HG03378 (cell line): Measurements from ENCODE around the gene WWC2.
A peak's percentile ranks its signal among the peaks of the same experiment; 100 is the strongest.
"Not testable (repeated sequence)": the region's sequence is repeated elsewhere in the genome, so short reads cannot be mapped to it uniquely, and the experiment has no call there.

ENCODE experiments used
- ATAC-seq: cut with Tn5 transposase; IDR thresholded peaks from one replicate; pipeline ENCODE4 v1.9.1; 2021; ENCODE audit warnings: mild to moderate bottlenecking, moderate library complexity; ENCODE audit not compliant: unreplicated experiment

The WWC2 gene

DNA sequence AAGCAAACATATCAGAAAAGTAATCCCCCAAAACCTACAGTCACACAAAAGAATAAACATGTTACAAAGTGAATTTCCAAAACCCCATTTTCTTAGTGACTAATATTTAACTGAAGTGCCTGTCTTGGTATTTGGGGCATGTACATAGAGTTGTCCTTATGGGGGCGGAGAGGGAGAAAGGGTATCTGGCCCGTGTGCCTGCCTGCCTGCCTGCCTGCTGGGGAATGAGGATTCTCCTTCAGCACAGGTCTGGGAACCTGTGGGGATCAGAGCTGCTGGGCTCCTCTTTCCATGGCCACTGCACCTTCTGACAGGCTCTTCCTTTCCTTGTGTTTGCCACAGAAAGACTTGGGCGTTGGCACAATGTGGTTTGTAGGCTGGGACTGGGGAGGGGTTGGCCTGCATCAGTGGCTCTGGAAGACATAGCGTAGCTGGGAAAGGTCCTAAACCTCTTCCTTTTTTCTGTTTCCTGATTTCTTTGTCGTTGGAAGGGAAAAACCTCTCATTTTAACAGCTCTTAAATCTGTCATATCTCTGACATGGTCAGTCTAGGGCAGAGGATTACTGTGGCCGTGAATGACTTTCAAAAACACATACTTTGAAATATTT lies 94.8 kb downstream of the WWC2 start:
- not testable (repeated sequence) for ATAC-seq

DNA sequence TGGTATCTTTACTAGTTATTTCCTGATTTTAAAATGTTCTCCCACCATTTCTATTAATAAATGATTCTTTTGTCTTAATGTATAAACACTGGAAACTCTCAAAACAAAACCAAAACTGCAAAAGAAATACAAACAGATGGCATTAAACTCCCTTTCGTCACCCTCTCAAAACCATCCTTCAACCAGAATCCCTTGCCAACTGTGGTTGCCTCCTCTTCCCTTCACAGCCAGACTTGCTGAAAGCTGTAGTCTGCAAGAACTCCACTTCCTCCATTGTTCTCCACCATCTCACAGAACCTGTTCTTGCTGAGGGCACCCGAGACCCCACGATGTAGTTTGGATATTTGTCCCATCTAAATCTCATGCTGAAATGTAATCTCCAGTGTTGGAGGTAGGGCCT lies 96.5 kb downstream of the WWC2 start:
- ATAC-seq = no peak

DNA sequence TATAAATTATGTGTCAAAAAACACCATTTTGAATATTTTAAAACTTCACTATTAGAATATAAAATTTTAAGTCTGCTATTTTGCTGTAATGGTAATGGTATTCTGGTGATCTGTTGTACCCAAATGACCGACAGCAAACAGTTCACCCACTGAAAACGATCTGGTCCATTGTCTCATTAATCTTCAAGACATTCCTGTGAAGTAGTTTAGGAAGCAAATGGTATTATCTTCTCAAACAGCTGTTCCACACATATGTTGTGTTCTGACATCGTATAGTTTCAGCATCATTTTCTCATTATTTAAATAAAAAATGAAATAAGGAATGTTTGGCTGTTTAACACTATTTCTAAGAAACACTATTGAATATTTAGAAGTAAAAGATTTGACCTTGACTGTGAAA lies 98.1 kb downstream of the WWC2 start:
- ATAC-seq = no peak

DNA sequence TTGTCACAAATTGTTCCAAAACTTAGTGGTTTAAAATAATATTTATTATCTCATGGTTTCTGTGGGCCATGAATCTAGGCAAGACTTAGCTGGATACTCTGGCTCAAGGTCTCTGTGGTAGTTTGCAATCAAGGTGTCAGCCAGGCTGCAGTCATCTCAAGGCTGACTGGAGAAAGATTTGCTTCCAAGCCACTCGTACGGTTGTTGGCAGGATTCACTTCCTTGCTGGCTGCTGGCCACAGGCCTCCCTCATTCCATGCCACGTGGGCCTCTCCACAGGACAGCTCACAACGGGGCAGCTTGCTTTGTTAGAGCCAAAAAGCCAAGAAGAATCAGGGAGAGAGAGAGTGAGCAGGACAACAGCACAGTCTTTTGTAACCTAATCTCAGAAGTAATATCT lies 101.4 kb downstream of the WWC2 start:
- ATAC-seq = no peak

DNA sequence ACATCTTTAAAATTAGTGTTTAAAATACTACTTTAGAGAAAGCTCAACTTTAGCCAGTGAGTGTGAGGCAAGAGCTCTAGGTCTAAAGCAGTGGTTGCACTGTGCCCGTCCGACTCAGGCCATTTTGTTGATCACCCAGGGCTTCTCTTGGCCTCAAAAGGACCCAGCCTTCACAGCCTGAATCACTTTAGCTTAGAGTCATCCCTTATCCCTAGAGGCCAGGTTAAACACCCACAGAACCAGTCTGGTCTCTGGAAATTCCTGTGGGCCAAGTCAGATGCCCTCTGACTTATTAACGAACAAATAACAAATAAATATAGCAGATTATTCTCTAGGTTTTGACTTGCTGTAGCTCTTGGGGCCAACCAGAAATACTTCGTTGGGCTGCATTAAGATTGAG lies 102.3 kb downstream of the WWC2 start:
- no peak for ATAC-seq

- no peak for ATAC-seq
These were observed 103.5 kb downstream of the WWC2 start for GRCh38 chr4:183202523-183202922.

- ATAC-seq = no peak
These were observed 105.7 kb downstream of the WWC2 start for GRCh38 chr4:183204793-183205192.

- no peak for ATAC-seq
These were observed 106.1 kb downstream of the WWC2 start for GRCh38 chr4:183205193-183205592.

DNA sequence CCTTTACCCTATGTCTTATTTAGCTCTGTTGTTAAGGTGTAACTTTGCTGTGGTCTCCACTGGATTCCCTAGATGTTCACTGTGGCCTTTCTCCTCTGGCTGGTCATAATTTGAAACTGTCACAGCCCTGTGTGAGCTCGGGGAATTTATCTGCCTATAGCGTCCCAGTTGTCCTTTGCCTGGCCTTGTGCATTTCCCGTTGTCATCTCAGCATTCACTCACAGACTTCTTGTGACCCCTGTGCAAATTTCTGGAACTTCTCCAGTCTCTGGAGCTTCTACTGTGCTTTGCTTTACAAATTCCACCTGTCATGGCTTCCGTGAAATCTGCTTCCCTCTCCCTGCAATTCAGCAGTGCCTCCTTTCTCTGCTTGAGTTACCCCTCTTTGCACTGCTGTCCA lies 106.7 kb downstream of the WWC2 start:
- ATAC-seq = no peak

DNA sequence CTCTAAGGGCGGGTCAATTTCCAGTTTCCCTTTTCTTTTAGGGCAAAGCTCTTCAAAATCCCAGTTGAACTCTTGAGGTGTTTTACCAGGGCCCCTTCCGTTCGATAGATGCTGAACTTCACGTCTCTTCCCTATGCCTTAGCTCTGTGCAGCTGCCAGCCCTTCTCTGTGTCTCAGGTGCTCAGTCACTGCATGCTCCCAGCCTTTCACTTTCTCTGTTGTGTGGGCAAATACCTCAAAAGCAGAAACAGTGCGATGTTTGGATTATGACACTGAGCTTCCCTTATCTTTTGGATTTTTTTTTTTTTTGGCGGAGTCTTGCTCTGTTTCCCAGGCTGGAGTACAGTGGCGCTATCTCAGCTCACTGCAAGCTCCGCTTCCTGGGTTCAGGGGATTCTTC lies 112.5 kb downstream of the WWC2 start:
- no peak for ATAC-seq

GRCh38 chr4:183213996-183214395 lies 114.9 kb downstream of the WWC2 start:
- no peak for ATAC-seq

GRCh38 chr4:183214912-183215488 lies 115.9 kb downstream of the WWC2 start:
- ATAC-seq = no peak

GRCh38 chr4:183220236-183220635 lies 121.2 kb downstream of the WWC2 start:
- ATAC-seq = no peak

- no peak for ATAC-seq
These were observed 124.0 kb downstream of the WWC2 start for GRCh38 chr4:183223053-183223452.

DNA sequence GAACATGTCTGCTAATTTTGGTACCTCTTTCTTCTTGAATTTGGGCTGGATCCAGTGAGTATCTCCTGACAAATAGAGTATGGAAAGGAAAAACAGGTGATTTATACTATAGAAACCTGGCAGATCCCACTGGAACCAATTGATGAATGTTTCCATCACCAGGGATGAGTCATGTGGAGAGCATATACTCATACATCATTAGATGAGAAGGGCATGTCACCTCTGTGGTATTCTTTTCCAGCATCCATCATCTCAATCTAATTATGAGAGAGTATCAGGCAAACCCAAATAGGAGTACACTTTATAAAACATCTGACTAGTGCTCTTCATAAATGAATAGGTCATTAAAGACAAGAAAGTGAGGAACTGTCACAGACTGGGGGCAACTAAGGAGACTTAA lies 130.3 kb downstream of the WWC2 start:
- no peak for ATAC-seq

GRCh38 chr4:183240581-183241321 lies 141.7 kb downstream of the WWC2 start:
- ATAC-seq = no peak

DNA sequence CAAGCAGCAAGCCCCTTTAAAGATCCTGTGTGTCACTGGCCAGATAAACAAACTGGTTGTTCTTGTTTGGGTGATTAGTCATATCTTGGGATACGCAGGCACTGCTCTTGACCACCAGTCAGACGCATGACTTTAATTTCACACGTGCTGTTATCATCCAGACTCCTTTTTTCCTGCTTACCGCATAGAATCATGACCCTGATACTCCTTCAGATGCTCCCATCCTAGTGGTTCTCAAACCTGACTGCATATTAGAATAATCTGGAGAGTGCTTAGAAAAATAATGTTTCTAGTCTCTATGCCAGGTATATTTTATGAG lies 142.2 kb downstream of the WWC2 start:
- no peak for ATAC-seq

DNA sequence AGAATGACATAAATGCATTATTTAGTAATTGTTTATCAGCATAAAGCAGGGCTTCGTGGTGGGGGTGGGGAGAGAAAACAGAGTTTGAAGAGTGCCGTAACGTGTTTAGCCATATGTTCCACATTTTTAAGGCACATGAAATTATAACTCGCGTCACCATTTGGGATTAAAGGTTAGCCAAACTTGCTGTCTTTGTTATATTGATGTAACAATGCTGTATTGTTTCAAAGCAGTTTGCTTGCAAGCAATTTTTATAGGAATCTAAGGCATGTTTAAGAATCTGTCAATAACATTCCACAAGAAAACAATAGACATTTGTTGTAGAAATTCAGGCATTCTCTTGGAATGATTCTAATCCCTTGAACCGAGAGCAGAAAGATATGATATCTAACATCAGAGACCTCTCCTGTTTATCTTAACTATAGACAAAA lies 142.7 kb downstream of the WWC2 start:
- ATAC-seq = no peak

DNA sequence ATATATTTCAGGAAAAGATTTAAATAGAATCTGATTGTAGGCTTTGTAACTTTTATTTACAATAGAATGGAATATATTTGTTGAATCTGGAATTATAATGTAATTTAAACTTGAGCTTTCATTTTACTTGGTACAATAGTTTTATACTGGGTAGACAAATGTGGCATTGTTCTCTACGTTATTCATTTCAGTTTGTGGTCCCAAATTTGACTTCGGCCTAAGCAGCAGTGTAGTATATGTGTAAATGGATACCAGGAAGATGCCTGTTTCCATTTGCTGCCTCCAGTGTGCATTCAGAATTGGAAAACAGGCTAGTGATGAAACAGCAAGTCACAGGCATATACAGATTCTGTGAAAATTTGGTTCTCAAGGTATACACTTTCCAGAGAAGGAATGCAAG lies 143.2 kb downstream of the WWC2 start:
- no peak for ATAC-seq

DNA sequence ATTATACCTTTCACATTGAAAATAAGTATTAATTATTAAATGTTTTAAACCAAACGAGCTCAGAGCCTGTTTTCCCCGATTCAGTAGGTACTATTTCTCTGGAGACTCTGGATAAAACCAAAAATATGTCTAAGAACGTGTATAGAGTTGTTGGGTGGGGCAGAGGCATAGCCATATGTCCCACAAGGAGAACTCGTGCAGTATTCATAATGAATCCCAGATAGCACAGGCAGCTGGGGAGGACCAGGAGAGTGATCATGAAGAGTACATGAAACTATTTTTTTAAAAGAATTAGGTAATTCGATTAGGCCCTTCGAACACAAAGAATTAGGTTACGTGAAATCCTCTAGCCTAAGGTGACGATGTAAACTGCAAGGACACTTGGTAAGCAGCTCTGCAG lies 145.0 kb downstream of the WWC2 start:
- ATAC-seq = no peak

- ATAC-seq = no peak
These were observed 145.4 kb downstream of the WWC2 start for GRCh38 chr4:183244506-183244905.

- no peak for ATAC-seq
These were observed 149.1 kb downstream of the WWC2 start for GRCh38 chr4:183248201-183248600.

GRCh38 chr4:183249854-183250253 lies 150.8 kb downstream of the WWC2 start:
- ATAC-seq = peak; percentile 73
